Trophoblast cell (in vitro differentiated cells and primary cell): Measurements from ENCODE around the gene PDF.
"Not testable (repeated sequence)": the region's sequence is repeated elsewhere in the genome, so short reads cannot be mapped to it uniquely, and the experiment has no call there.

Source experiments
- DNase-seq, 2 donors: peaks; one replicate each; pipeline ENCODE4 v3.0.0-alpha.2; 2016
- H2AFZ ChIP-seq: 2 replicates; pipeline ENCODE4 v1.6.1; 2013; ENCODE audit warnings: low read length, moderate library complexity, mild to moderate bottlenecking; ENCODE audit not compliant: insufficient read depth, poor library complexity
- H2AK5ac ChIP-seq: 2 replicates; pipeline ENCODE4 v1.6.1; 2013; ENCODE audit warnings: mild to moderate bottlenecking, low read length
- H2BK120ac ChIP-seq: 2 replicates; pipeline ENCODE4 v1.6.1; 2013; ENCODE audit warnings: low read length, mild to moderate bottlenecking, moderate library complexity; ENCODE audit not compliant: insufficient read depth, poor library complexity
- H2BK12ac ChIP-seq: 2 replicates; pipeline ENCODE4 v1.6.1; 2013; ENCODE audit warnings: mild to moderate bottlenecking, low read length, moderate library complexity
- H2BK5ac ChIP-seq: 2 replicates; pipeline ENCODE4 v1.6.1; 2013; ENCODE audit warnings: low read length, low read depth, moderate library complexity, mild to moderate bottlenecking; ENCODE audit not compliant: poor library complexity
- H3K14ac ChIP-seq: 2 replicates; pipeline ENCODE4 v1.6.1; 2013; ENCODE audit warnings: mild to moderate bottlenecking, low read length
- H3K18ac ChIP-seq: 2 replicates; pipeline ENCODE4 v1.6.1; 2013; ENCODE audit warnings: mild to moderate bottlenecking, low read length
- H3K23ac ChIP-seq: 2 replicates; pipeline ENCODE4 v1.6.1; 2013; ENCODE audit warnings: low read length
- H3K27ac ChIP-seq: 2 replicates; pipeline ENCODE4 v1.5.1; 2013; ENCODE audit warnings: low read depth, mild to moderate bottlenecking, inconsistent platforms, low read length, moderate library complexity
- H3K27me3 ChIP-seq: 2 replicates; pipeline ENCODE4 v1.6.1; 2013; ENCODE audit warnings: inconsistent platforms, mild to moderate bottlenecking, low read length, moderate library complexity; ENCODE audit not compliant: insufficient read depth
- H3K36me3 ChIP-seq, 2 experiments: 1 replicate in 1 of 2; 2 replicates in 1 of 2; pipeline ENCODE4 v1.6.1; 2013; ENCODE audit warnings: low read length in 2 of 2, mild to moderate bottlenecking in 2 of 2, moderate library complexity in 1 of 2; ENCODE audit not compliant: insufficient read depth in 2 of 2, control insufficient read depth in 1 of 2
- H3K4ac ChIP-seq: 2 replicates; pipeline ENCODE4 v1.6.1; 2013; ENCODE audit warnings: low read depth, mild to moderate bottlenecking, low read length, moderate library complexity
- H3K4me1 ChIP-seq, 2 experiments: 1 replicate in 1 of 2; 2 replicates in 1 of 2; pipeline ENCODE4 v1.6.1; 2013; ENCODE audit warnings: low read length in 2 of 2, mild to moderate bottlenecking in 2 of 2, moderate library complexity in 1 of 2; ENCODE audit not compliant: insufficient read depth in 2 of 2, control insufficient read depth in 1 of 2
- H3K4me2 ChIP-seq: 2 replicates; pipeline ENCODE4 v1.6.1; 2013; ENCODE audit warnings: inconsistent platforms, mild to moderate bottlenecking, low read length, moderate library complexity
- H3K4me3 ChIP-seq: 2 replicates; pipeline ENCODE4 v1.5.1; 2013; ENCODE audit warnings: mild to moderate bottlenecking, low read depth, low read length, inconsistent platforms
- H3K79me1 ChIP-seq: one replicate; pipeline ENCODE4 v1.6.1; 2013; ENCODE audit warnings: low read length
- H3K79me2 ChIP-seq: 2 replicates; pipeline ENCODE4 v1.6.1; 2013; ENCODE audit warnings: low read length, mild to moderate bottlenecking; ENCODE audit not compliant: control insufficient read depth, insufficient read depth, poor library complexity
- H3K9ac ChIP-seq: 2 replicates; pipeline ENCODE4 v1.6.1; 2013; ENCODE audit warnings: mild to moderate bottlenecking, low read length
- H3K9me3 ChIP-seq: 2 replicates; pipeline ENCODE4 v1.6.1; 2013; ENCODE audit warnings: low read depth, mild to moderate bottlenecking, control low read depth, inconsistent platforms, low read length; ENCODE audit not compliant: insufficient read depth
- H4K12ac ChIP-seq: 2 replicates; pipeline ENCODE4 v1.6.1; 2013; ENCODE audit warnings: low read depth, mild to moderate bottlenecking, low read length, moderate library complexity
- H4K8ac ChIP-seq: 2 replicates; pipeline ENCODE4 v1.6.1; 2013; ENCODE audit warnings: low read depth, mild to moderate bottlenecking, low read length, moderate library complexity
- H4K91ac ChIP-seq: one replicate; pipeline ENCODE4 v1.6.1; 2013; ENCODE audit warnings: low read depth, mild to moderate bottlenecking, low read length, moderate library complexity
- WGBS: extraction: QIAGEN DNeasy Blood & Tissue Kit; methylation state at CpG from one replicate; pipeline ENCODE4 v1.1.7; 2013; ENCODE audit warnings: missing lambda C conversion rate; ENCODE audit not compliant: insufficient read length, insufficient coverage; ENCODE audit errors: extremely low coverage; 5-methylcytosine and 5-hydroxymethylcytosine counted together

The PDF gene

DNA sequence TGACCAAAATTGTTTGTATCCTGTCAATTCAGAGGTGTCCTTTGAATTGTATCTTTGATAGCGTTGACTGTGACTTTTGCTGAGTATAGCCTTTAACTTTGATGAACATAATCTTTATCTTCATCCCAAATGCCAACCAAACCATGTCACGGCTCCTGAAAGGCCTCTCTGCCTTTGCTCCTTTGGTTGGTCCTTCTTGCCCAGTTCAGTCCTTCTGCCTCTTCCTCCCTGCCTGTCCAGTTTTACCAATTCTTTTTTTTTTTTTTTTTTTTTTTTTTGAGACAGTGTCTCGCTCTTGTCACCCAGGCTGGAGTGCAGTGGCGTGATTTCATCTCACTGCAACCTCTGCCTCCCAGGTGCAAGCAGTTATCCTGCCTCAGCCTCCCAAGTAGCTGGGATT lies 32.1 kb downstream of the PDF start:
- Histone ChIP-seq H3K23ac (no peak overlapping the region), H3K27ac (no peak overlapping the region), H3K4me3 (no peak overlapping the region), H3K36me3 (peaks cover 6% of the 10 kb centered on the region in 2 experiments), H3K4me2 (no peak overlapping the region), H4K12ac (no peak overlapping the region), H3K9ac (no peak overlapping the region), H3K9me3 (no peaks in the 10 kb centered on the region), H3K14ac (no peak overlapping the region), H3K4me1 (peaks cover 0 to 2% of the 10 kb centered on the region in 2 experiments), H2BK120ac (no peak overlapping the region), H4K8ac (no peak overlapping the region), H3K79me2 (no peaks in the 10 kb centered on the region), H3K18ac (no peak overlapping the region), H2BK12ac (no peak overlapping the region), H2AFZ (no peak overlapping the region), H3K4ac (no peak overlapping the region), H2BK5ac (no peak overlapping the region), H4K91ac (no peak overlapping the region), H3K79me1 (no peaks in the 10 kb centered on the region), H3K27me3 (no peaks in the 10 kb centered on the region), H2AK5ac (no peak overlapping the region)
- no peak for DNase-seq
- no CpG with 5 or more reads among the region's 4 CpGs for WGBS

DNA sequence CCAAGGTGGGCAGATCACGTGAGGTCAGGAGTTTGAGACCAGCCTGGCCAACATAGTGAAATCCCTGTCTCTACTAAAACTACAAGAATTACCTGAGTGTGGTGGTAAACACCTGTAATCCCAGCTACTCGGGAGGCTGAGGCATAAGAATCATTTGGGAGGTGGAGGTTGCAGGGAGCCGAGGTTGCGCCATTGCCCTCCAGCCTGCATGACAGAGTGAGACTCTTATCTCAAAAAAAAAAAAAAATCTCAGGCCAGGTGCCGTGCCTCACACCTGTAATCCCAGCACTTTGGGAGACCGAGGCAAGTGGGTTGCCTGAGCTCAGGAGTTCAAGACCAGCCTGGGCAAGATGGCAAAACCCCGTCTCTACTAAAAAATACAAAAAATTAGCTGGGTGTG lies 33.6 kb downstream of the PDF start:
- not testable (repeated sequence) for H3K9me3 ChIP-seq, H2BK5ac ChIP-seq, H2AK5ac ChIP-seq, H3K79me1 ChIP-seq, H3K27me3 ChIP-seq, H3K4me2 ChIP-seq, H3K4me1 ChIP-seq, H3K27ac ChIP-seq, H3K79me2 ChIP-seq, H3K4ac ChIP-seq, H3K4me3 ChIP-seq, H3K14ac ChIP-seq, H3K18ac ChIP-seq, H3K23ac ChIP-seq, H2BK120ac ChIP-seq, H4K8ac ChIP-seq, H4K91ac ChIP-seq, H2AFZ ChIP-seq, H4K12ac ChIP-seq, H3K36me3 ChIP-seq, H3K9ac ChIP-seq, H2BK12ac ChIP-seq
- peak; percentile 75 to 83 for DNase-seq
- WGBS, result no CpG with 5 or more reads among the region's 7 CpGs

DNA sequence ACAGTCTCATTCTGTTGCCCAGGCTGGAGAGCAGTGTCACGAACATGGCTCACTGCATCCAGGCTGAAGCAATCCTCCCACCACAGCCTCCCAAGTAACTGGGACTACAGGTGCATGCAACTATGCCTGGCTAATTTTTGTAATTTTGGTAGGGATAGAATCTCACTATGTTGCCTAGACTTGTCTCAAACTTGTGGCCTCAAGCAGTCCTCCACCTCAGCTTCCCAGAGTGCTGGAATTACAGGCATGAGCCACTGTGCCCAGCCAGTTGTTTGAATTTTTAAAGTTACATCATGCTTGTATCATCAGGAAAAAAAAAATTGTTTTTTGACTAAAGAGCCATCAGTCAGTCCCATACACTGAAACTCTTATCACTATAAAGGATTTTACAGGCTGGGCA lies 36.3 kb downstream of the PDF start:
- Histone ChIP-seq H3K9me3 (no peaks in the 10 kb centered on the region), H3K79me1 (no peaks in the 10 kb centered on the region), H2AK5ac (no peak overlapping the region), H2BK12ac (no peak overlapping the region), H2BK120ac (no peak overlapping the region), H3K79me2 (no peaks in the 10 kb centered on the region), H2BK5ac (no peak overlapping the region), H3K4me3 (no peak overlapping the region), H3K4me1 (peaks cover 0 to 2% of the 10 kb centered on the region in 2 experiments), H3K27me3 (no peaks in the 10 kb centered on the region), H2AFZ (no peak overlapping the region), H3K27ac (no peak overlapping the region), H4K8ac (no peak overlapping the region), H3K14ac (no peak overlapping the region), H3K9ac (no peak overlapping the region), H4K12ac (no peak overlapping the region), H3K4ac (no peak overlapping the region), H3K36me3 (peaks cover 3 to 4% of the 10 kb centered on the region in 2 experiments), H3K18ac (no peak overlapping the region), H4K91ac (no peak overlapping the region), H3K23ac (no peak overlapping the region), H3K4me2 (no peak overlapping the region)
- DNase-seq, result peak; percentile 83 to 91
- no CpG with 5 or more reads among the region's 1 CpG for whole genome bisulfite sequencing

DNA sequence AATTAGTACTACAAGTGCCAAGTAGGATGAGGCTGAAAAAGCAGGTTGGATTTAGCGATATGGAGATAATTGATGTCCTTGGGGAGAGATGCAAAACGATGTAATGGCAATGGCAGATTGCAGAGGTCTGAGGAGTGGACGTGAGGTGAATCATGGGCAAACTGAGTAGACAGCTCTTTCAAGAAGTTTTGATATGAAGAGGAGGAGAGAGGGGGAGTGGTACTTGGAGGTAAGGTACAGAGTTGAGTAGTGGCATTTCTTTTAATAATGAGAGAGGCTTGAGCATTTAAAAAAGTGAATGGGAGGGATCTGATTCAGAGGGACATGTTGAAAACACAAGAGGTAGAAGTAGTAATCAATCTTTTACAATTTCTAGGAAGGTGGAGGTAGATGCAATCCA lies 37.0 kb downstream of the PDF start:
- no peak overlapping the region for H3K9ac ChIP-seq
- no peak overlapping the region for H4K8ac ChIP-seq
- no peak overlapping the region for H3K14ac ChIP-seq
- H2BK120ac ChIP-seq, result no peak overlapping the region
- no peak overlapping the region for H4K91ac ChIP-seq
- no peak overlapping the region for H4K12ac ChIP-seq
- no peaks in the 10 kb centered on the region for H3K79me2 ChIP-seq
- H3K18ac ChIP-seq, result no peak overlapping the region
- no peak overlapping the region for H3K27ac ChIP-seq
- H3K79me1 ChIP-seq, result no peaks in the 10 kb centered on the region
- H2BK12ac ChIP-seq, result no peak overlapping the region
- H3K4me1 ChIP-seq, result peaks cover 0 to 2% of the 10 kb centered on the region in 2 experiments
- no peak overlapping the region for H2AFZ ChIP-seq
- no peak overlapping the region for H2AK5ac ChIP-seq
- H3K9me3 ChIP-seq, result no peaks in the 10 kb centered on the region
- no peak overlapping the region for H3K4me3 ChIP-seq
- DNase-seq, result no peak
- no peak overlapping the region for H3K4me2 ChIP-seq
- H3K36me3 ChIP-seq, result peaks cover 3 to 4% of the 10 kb centered on the region in 2 experiments
- no peaks in the 10 kb centered on the region for H3K27me3 ChIP-seq
- no peak overlapping the region for H3K23ac ChIP-seq
- no peak overlapping the region for H2BK5ac ChIP-seq
- no peak overlapping the region for H3K4ac ChIP-seq
- no CpG with 5 or more reads among the region's 3 CpGs for WGBS
